Endodermal cell (in vitro differentiated cells): Measurements from ENCODE around the gene PTPN14. TPM values are rescaled to one million over a fixed set of nuclear protein-coding genes. Genes with fewer than 3 reads are reported as not detected.

Experiments
- DNase-seq: peaks from one replicate; pipeline ENCODE4 v3.0.0-alpha.2; 2017
- H3K27ac ChIP-seq: 2 replicates; pipeline ENCODE4 v1.5.1; 2013; ENCODE audit warnings: mild to moderate bottlenecking, low read depth, low read length, moderate library complexity
- H3K27me3 ChIP-seq: 2 replicates; pipeline ENCODE4 v1.6.1; 2013; ENCODE audit warnings: mild to moderate bottlenecking, low read length, moderate library complexity; ENCODE audit not compliant: insufficient read depth, control insufficient read depth, poor library complexity, severe bottlenecking
- H3K36me3 ChIP-seq: 2 replicates; pipeline ENCODE4 v1.7.0; 2013; ENCODE audit warnings: mild to moderate bottlenecking, low read length, moderate library complexity; ENCODE audit not compliant: control insufficient read depth, insufficient read depth
- H3K4me1 ChIP-seq: one replicate; pipeline ENCODE4 v1.7.0; 2013; ENCODE audit warnings: low read length; ENCODE audit not compliant: control insufficient read depth, insufficient read depth
- H3K4me3 ChIP-seq: 2 replicates; pipeline ENCODE4 v1.5.1; 2013; ENCODE audit warnings: mild to moderate bottlenecking, low read length, moderate library complexity
- H3K9ac ChIP-seq: 2 replicates; pipeline ENCODE4 v1.6.1; 2013; ENCODE audit warnings: mild to moderate bottlenecking, low read length, moderate library complexity; ENCODE audit not compliant: poor library complexity, severe bottlenecking; ENCODE audit errors: extremely low read depth
- H3K9me3 ChIP-seq: 2 replicates; pipeline ENCODE4 v1.6.1; 2013; ENCODE audit warnings: mild to moderate bottlenecking, low read length, moderate library complexity; ENCODE audit not compliant: control insufficient read depth
- H3K27ac Mint-ChIP-seq: 2 replicates; pipeline ENCODE4 v1.8.0; 2020; ENCODE audit warnings: mixed read lengths
- H3K27me3 Mint-ChIP-seq: 2 replicates; pipeline ENCODE4 v1.8.0; 2021; ENCODE audit warnings: mild to moderate bottlenecking, mixed read lengths; ENCODE audit not compliant: insufficient read depth
- H3K36me3 Mint-ChIP-seq: 2 replicates; pipeline ENCODE4 v1.8.0; 2020; ENCODE audit warnings: low read depth, mixed read lengths
- H3K4me1 Mint-ChIP-seq: 2 replicates; pipeline ENCODE4 v1.8.0; 2020; ENCODE audit warnings: mixed read lengths
- H3K4me3 Mint-ChIP-seq: 2 replicates; pipeline ENCODE4 v1.8.0; 2020; ENCODE audit warnings: mild to moderate bottlenecking, moderate library complexity, mixed read lengths
- H3K9me3 Mint-ChIP-seq: 2 replicates; pipeline ENCODE4 v1.8.0; 2020; ENCODE audit warnings: mild to moderate bottlenecking, mixed read lengths
- WGBS, 2 experiments: methylation state at CpG; one replicate each; pipeline versions ENCODE4 v1.1.5 to v1.1.7; 2013; ENCODE audit warnings: missing lambda C conversion rate in 2 of 2, mixed read lengths in 1 of 2; ENCODE audit not compliant: insufficient coverage in 1 of 2, insufficient read length in 1 of 2; 5-methylcytosine and 5-hydroxymethylcytosine counted together
- total RNA-seq, 2 donors: library from RNA; stranded (reverse); fragmentation: NEBNext Ultra II Directional in 1 of 2; extraction: Animal tissue kit (Norgen Biotek cat#: 25700) in 1 of 2; gene quantifications; 2 replicates in 1 of 2; 3 replicates in 1 of 2; pipeline ENCODE4 v1.2.1, GENCODE V29; 2021
- TF ChIP-seq, protein P1 (sequence below): fragments of 200-600 bp; sonication (generic); conservative IDR thresholded peaks from 2 replicates; pipeline ENCODE4 v1.5.0; 2021; ENCODE audit warnings: antibody characterized with exemption, mild to moderate bottlenecking

Gene PTPN14
- total RNA-seq, 2 donors from 2014 or later, result 72.6 to 93.2 TPM

DNA sequence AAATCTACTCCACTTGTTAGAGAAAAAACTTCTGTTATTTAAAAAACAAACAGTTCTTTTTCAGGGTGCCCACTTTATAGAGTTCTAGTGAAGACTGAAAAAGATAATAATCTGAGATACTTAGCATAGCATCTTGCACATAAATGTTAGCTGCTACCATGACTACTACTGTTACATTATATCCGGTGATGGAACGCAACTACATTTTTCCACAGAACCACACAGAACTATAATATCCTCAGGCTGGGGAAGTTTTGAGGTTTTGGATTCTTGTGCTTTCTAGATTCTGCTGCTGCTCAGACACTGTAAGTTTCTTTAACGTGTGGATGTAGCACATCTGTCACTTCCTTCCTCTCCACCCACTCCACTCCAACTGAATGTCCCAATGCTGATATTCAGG, 110.3 kb downstream of the PTPN14 start:
- no peak overlapping the region for H3K27ac ChIP-seq
- Mint-ChIP-seq H3K9me3 (no peaks in the 10 kb centered on the region), H3K27me3 (no peaks in the 10 kb centered on the region), H3K27ac (peak overlapping the region; percentile 30), H3K4me3 (no peak overlapping the region), H3K36me3 (peaks cover under 1% of the 10 kb centered on the region), H3K4me1 (peaks cover 78% of the 10 kb centered on the region)
- no peak for DNase-seq
- TF ChIP-seq, protein P1, sequence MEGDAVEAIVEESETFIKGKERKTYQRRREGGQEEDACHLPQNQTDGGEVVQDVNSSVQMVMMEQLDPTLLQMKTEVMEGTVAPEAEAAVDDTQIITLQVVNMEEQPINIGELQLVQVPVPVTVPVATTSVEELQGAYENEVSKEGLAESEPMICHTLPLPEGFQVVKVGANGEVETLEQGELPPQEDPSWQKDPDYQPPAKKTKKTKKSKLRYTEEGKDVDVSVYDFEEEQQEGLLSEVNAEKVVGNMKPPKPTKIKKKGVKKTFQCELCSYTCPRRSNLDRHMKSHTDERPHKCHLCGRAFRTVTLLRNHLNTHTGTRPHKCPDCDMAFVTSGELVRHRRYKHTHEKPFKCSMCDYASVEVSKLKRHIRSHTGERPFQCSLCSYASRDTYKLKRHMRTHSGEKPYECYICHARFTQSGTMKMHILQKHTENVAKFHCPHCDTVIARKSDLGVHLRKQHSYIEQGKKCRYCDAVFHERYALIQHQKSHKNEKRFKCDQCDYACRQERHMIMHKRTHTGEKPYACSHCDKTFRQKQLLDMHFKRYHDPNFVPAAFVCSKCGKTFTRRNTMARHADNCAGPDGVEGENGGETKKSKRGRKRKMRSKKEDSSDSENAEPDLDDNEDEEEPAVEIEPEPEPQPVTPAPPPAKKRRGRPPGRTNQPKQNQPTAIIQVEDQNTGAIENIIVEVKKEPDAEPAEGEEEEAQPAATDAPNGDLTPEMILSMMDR, result no peak
- peaks cover 42% of the 10 kb centered on the region for H3K4me1 ChIP-seq
- no peaks in the 10 kb centered on the region for H3K27me3 ChIP-seq
- H3K9ac ChIP-seq, result no peak overlapping the region
- H3K4me3 ChIP-seq, result no peak overlapping the region
- H3K36me3 ChIP-seq, result peaks cover 6% of the 10 kb centered on the region
- 93 to 100% methylated on average over 2 to 3 of the region's 3 CpGs for WGBS, 2 experiments
- H3K9me3 ChIP-seq, result no peaks in the 10 kb centered on the region

DNA sequence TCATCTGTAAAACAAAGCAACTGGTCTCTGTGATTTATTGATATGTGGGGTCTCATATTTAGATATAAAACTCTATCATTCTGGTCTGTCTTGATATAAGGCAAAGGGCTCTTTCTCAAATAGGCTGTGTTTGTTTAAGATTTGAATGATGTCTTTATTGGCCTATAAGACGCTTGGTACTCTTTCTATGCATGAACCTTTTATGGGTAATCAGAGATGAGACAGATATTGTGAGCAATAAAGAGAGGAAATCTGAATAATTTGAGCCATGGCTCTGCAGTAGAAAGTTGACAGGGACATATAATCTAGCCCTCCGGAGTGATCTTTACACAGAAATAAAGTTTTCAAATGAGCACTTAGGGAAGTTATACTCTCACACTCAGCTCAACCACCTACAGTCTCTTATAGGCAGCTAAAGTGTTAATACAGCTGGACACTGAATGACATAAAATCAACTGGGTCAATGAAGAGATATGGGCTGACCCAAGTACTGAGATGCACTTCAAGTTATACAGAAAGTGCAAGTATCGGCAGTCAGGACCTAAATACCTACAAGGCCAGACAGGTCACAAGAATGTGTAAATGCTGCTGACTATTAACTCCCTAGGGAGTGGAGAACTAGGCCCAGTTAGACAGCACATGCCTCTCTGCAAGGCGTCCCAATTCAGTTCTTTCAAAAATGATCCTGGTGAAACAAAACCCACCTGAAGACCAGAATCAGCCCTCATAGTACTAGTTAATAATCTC, 111.0 kb downstream of the PTPN14 start:
- TF ChIP-seq, protein P1, result no peak
- peak overlapping the region; percentile 20 for H3K27ac ChIP-seq
- DNase-seq, result no peak
- peaks cover 37% of the 10 kb centered on the region for H3K4me1 ChIP-seq
- H3K27me3 ChIP-seq, result no peaks in the 10 kb centered on the region
- no peak overlapping the region for H3K9ac ChIP-seq
- Mint-ChIP-seq H3K9me3 (no peaks in the 10 kb centered on the region), H3K27ac (peak overlapping the region; percentile 56), H3K36me3 (peaks cover 5% of the 10 kb centered on the region), H3K27me3 (no peaks in the 10 kb centered on the region), H3K4me3 (no peak overlapping the region), H3K4me1 (peaks cover 71% of the 10 kb centered on the region)
- no peak overlapping the region for H3K4me3 ChIP-seq
- no peaks in the 10 kb centered on the region for H3K9me3 ChIP-seq
- WGBS, 2 experiments, result 66 to 80% methylated on average over 4 of the region's 4 CpGs
- H3K36me3 ChIP-seq, result peaks cover 8% of the 10 kb centered on the region

DNA sequence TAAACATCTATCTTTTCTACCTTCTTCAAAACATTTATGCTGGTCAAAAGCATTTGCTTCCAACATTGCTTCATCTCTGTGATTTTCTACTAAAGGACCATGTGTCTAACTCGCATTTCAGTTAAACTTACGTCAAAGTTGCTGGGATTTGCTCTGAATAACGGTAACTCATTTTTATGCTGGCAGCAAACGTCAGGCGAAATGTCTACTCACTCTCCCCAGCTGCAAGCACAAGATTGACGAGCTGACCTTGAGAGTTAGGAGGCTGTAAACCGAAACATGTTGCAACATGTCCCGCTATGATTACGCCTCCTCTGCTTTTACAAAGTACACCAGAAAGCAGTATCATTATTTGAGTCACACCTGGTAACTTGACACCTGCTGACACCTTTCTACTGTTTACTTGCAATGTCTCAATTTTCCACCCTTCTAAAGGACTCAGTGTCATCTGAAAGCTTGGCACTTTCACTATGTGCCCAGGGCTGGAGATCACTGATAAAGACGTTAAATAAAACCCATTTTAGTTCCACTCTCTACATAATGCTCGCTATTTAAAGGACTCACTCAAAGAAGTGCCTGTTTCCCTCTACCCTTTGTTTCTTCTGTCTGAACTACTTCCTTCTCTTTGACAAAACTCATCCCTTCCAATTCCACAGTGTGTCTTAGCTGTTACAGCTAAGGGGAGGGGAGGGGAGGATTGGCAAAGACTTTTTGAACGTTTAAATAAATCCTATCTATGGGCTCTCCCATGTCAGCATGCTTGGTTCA, 111.9 kb downstream of the PTPN14 start:
- H3K4me1 ChIP-seq, result peaks cover 29% of the 10 kb centered on the region
- no peaks in the 10 kb centered on the region for H3K9me3 Mint-ChIP-seq
- DNase-seq, result peak; percentile 67
- no peak overlapping the region for H3K4me3 Mint-ChIP-seq
- peak overlapping the region; percentile 56 for H3K27ac Mint-ChIP-seq
- H3K36me3 Mint-ChIP-seq, result peaks cover 5% of the 10 kb centered on the region
- 57 to 65% methylated on average over 9 to 12 of the region's 12 CpGs for WGBS, 2 experiments
- no peaks in the 10 kb centered on the region for H3K27me3 Mint-ChIP-seq
- peaks cover 64% of the 10 kb centered on the region for H3K4me1 Mint-ChIP-seq
- peaks cover 7% of the 10 kb centered on the region for H3K36me3 ChIP-seq
- H3K27me3 ChIP-seq, result no peaks in the 10 kb centered on the region
- H3K9ac ChIP-seq, result no peak overlapping the region
- H3K27ac ChIP-seq, result peak overlapping the region; percentile 20
- TF ChIP-seq, protein P1, result no peak
- no peaks in the 10 kb centered on the region for H3K9me3 ChIP-seq
- no peak overlapping the region for H3K4me3 ChIP-seq
